CD4-positive, alpha-beta memory T cell (primary cell): Measurements from ENCODE around the gene CDKAL1. TPM values are rescaled to one million over a fixed set of nuclear protein-coding genes. Genes with fewer than 3 reads are reported as not detected.
"Not testable (repeated sequence)": the region's sequence is repeated elsewhere in the genome, so short reads cannot be mapped to it uniquely, and the experiment has no call there.

Source experiments
- CTCF ChIA-PET: fragments of 350-600 bp; sonication (Branson Sonifier 250); formaldehyde crosslinking; loops from one replicate; lab custom pipeline; 2021; ENCODE audit warnings: inconsistent platforms; ENCODE audit not compliant: partially characterized antibody; lab: Charles Lee
- POLR2A ChIA-PET: fragments of 350-600 bp; sonication (Branson Sonifier 250); formaldehyde crosslinking; loops from one replicate; lab custom pipeline; 2021; ENCODE audit not compliant: partially characterized antibody; lab: Charles Lee
- DNase-seq, 5 donors: peaks; one replicate each; pipeline versions ENCODE4 v3.0.0 to v3.0.0-alpha.2; 2020 to 2022; ENCODE audit warnings: mixed read lengths in 1 of 5
- H3K27ac ChIP-seq: one replicate; pipeline ENCODE4 v1.7.0; 2013; ENCODE audit warnings: low read depth, low read length
- H3K27me3 ChIP-seq: 2 replicates; pipeline ENCODE4 v1.7.0; 2013; ENCODE audit warnings: mild to moderate bottlenecking, low read length, moderate library complexity; ENCODE audit not compliant: insufficient read depth
- H3K36me3 ChIP-seq: 2 replicates; pipeline ENCODE4 v1.7.0; 2013; ENCODE audit warnings: mild to moderate bottlenecking, low read length, moderate library complexity; ENCODE audit not compliant: insufficient read depth
- H3K4me1 ChIP-seq: 2 replicates; pipeline ENCODE4 v1.7.0; 2013; ENCODE audit warnings: mild to moderate bottlenecking, low read length, moderate library complexity; ENCODE audit not compliant: insufficient read depth
- H3K4me3 ChIP-seq, 2 donors: one replicate each; pipeline ENCODE4 v1.7.0; 2013; ENCODE audit warnings: low read length in 2 of 2, mild to moderate bottlenecking in 1 of 2
- H3K9me3 ChIP-seq, 2 donors: one replicate each; pipeline ENCODE4 v1.7.0; 2013; ENCODE audit warnings: low read length in 2 of 2, control low read depth in 1 of 2; ENCODE audit not compliant: control insufficient read depth in 1 of 2
- H3K27ac Mint-ChIP-seq, 7 donors: one replicate each; pipeline ENCODE4 v1.8.0; 2020 to 2021; ENCODE audit warnings: mixed read lengths in 7 of 7, mild to moderate bottlenecking in 6 of 7, inconsistent platforms in 3 of 7, moderate library complexity in 3 of 7
- H3K27me3 Mint-ChIP-seq, 2 donors: one replicate each; pipeline ENCODE4 v1.8.0; 2020 to 2021; ENCODE audit warnings: mixed read lengths in 2 of 2
- H3K36me3 Mint-ChIP-seq, 2 donors: one replicate each; pipeline ENCODE4 v1.8.0; 2020 to 2021; ENCODE audit warnings: mixed read lengths in 2 of 2, inconsistent platforms in 1 of 2, mild to moderate bottlenecking in 1 of 2
- H3K4me1 Mint-ChIP-seq, 4 donors: one replicate each; pipeline ENCODE4 v1.8.0; 2020 to 2021; ENCODE audit warnings: mixed read lengths in 4 of 4, mild to moderate bottlenecking in 1 of 4
- H3K4me3 Mint-ChIP-seq, 8 donors: one replicate each; pipeline ENCODE4 v1.8.0; 2020 to 2021; ENCODE audit warnings: mixed read lengths in 8 of 8, mild to moderate bottlenecking in 7 of 8, moderate library complexity in 6 of 8, inconsistent platforms in 3 of 8
- H3K9me3 Mint-ChIP-seq, 8 donors: one replicate each; pipeline ENCODE4 v1.8.0; 2020 to 2021; ENCODE audit warnings: mixed read lengths in 8 of 8, mild to moderate bottlenecking in 5 of 8, inconsistent platforms in 3 of 8, moderate library complexity in 1 of 8
- intact Hi-C: fragments of 100-400 bp; cut with micrococcal nuclease; formaldehyde crosslinking; loops from one replicate; pipeline ENCODE4 v1.15.1; 2023
- polyA plus RNA-seq, 2 donors: library from polyadenylated mRNA; unstranded; fragments of 300-500 nt; fragmentation: Illumina TruSeq; gene quantifications; one replicate each; pipeline ENCODE4 v1.2.3, GENCODE V29; 2021
- total RNA-seq, 2 experiments: library from RNA; stranded (reverse); gene quantifications; one replicate each; pipeline ENCODE4 v1.2.3, GENCODE V29; 2021

CDKAL1 gene
- total and polyA plus RNA-seq, 4 experiments from 2014 or later, result 22.3 to 41.8 (median 26.8) TPM

- Histone ChIP-seq H3K27me3 (no peaks in the 10 kb centered on the region), H3K27ac (no peak overlapping the region), H3K36me3 (no peaks in the 10 kb centered on the region), H3K4me1 (no peaks in the 10 kb centered on the region), H3K9me3 (no peaks in the 10 kb centered on the region), H3K4me3 (no peak overlapping the region)
- no peaks in the 10 kb centered on the region for H3K27me3 Mint-ChIP-seq
- H3K4me3 Mint-ChIP-seq, result no peak overlapping the region
- H3K4me1 Mint-ChIP-seq, result peaks cover 0 to 8% (median 6%) of the 10 kb centered on the region in 4 donors
- DNase-seq, result no peak
- ChIA-PET POLR2A (no interaction called here), CTCF (no interaction called here)
- peaks cover 20 to 25% of the 10 kb centered on the region in 2 donors for H3K36me3 Mint-ChIP-seq
- H3K27ac Mint-ChIP-seq, result no peak overlapping the region
- H3K9me3 Mint-ChIP-seq, result peaks cover 0 to 5% (median 0%) of the 10 kb centered on the region in 8 donors
- intact Hi-C loops, result no loop called here
Observed at GRCh38 chr6:21049148-21049547, 514.9 kb downstream of the CDKAL1 start.

GRCh38 chr6:21049572-21049971 lies 515.3 kb downstream of the CDKAL1 start:
- peaks cover 0 to 8% (median 6%) of the 10 kb centered on the region in 4 donors for H3K4me1 Mint-ChIP-seq
- H3K4me3 Mint-ChIP-seq, result no peak overlapping the region
- DNase-seq, result no peak
- Histone ChIP-seq H3K27me3 (no peaks in the 10 kb centered on the region), H3K9me3 (no peaks in the 10 kb centered on the region), H3K4me3 (no peak overlapping the region), H3K36me3 (no peaks in the 10 kb centered on the region), H3K27ac (no peak overlapping the region), H3K4me1 (no peaks in the 10 kb centered on the region)
- peaks cover 20 to 25% of the 10 kb centered on the region in 2 donors for H3K36me3 Mint-ChIP-seq
- H3K27me3 Mint-ChIP-seq, result no peaks in the 10 kb centered on the region
- H3K9me3 Mint-ChIP-seq, result peaks cover 0 to 6% (median 0%) of the 10 kb centered on the region in 8 donors
- POLR2A ChIA-PET, result no interaction called here
- CTCF ChIA-PET, result no interaction called here
- H3K27ac Mint-ChIP-seq, result no peak overlapping the region
- intact Hi-C loops, result no loop called here

GRCh38 chr6:21050935-21051334 lies 516.7 kb downstream of the CDKAL1 start:
- Histone ChIP-seq H3K9me3 (no peaks in the 10 kb centered on the region), H3K4me1 (no peaks in the 10 kb centered on the region), H3K4me3 (no peak overlapping the region), H3K36me3 (no peaks in the 10 kb centered on the region), H3K27ac (no peak overlapping the region), H3K27me3 (no peaks in the 10 kb centered on the region)
- Mint-ChIP-seq H3K27me3 (no peaks in the 10 kb centered on the region), H3K4me1 (peaks cover 0 to 8% (median 6%) of the 10 kb centered on the region in 4 donors), H3K36me3 (peaks cover 27 to 32% of the 10 kb centered on the region in 2 donors), H3K27ac (no peak overlapping the region), H3K9me3 (peaks cover 0 to 8% (median 6%) of the 10 kb centered on the region in 8 donors), H3K4me3 (no peak overlapping the region)
- ChIA-PET POLR2A (no interaction called here), CTCF (no interaction called here)
- DNase-seq, result no peak
- intact Hi-C loops, result no loop called here

GRCh38 chr6:21051777-21052176 lies 517.5 kb downstream of the CDKAL1 start:
- ChIA-PET CTCF (no interaction called here), POLR2A (no interaction called here)
- Histone ChIP-seq H3K36me3 (no peaks in the 10 kb centered on the region), H3K9me3 (no peaks in the 10 kb centered on the region), H3K27me3 (no peaks in the 10 kb centered on the region), H3K27ac (no peak overlapping the region), H3K4me1 (no peaks in the 10 kb centered on the region), H3K4me3 (no peak overlapping the region)
- no peak for DNase-seq
- Mint-ChIP-seq H3K4me1 (peaks cover 0 to 11% (median 5%) of the 10 kb centered on the region in 4 donors), H3K27me3 (no peaks in the 10 kb centered on the region), H3K27ac (no peak overlapping the region), H3K36me3 (peaks cover 36 to 39% of the 10 kb centered on the region in 2 donors), H3K4me3 (no peak overlapping the region), H3K9me3 (peaks cover 0 to 15% (median 12%) of the 10 kb centered on the region in 8 donors)
- intact Hi-C loops, result no loop called here

GRCh38 chr6:21053612-21054011 lies 519.4 kb downstream of the CDKAL1 start:
- Histone ChIP-seq H3K9me3 (no peaks in the 10 kb centered on the region), H3K27me3 (no peaks in the 10 kb centered on the region), H3K36me3 (no peaks in the 10 kb centered on the region), H3K4me3 (no peak overlapping the region), H3K4me1 (no peaks in the 10 kb centered on the region), H3K27ac (no peak overlapping the region)
- intact Hi-C loops, result no loop called here
- H3K4me3 Mint-ChIP-seq, result no peak overlapping the region
- no peak for DNase-seq
- POLR2A ChIA-PET, result no interaction called here
- CTCF ChIA-PET, result no interaction called here
- H3K36me3 Mint-ChIP-seq, result peaks cover 49 to 52% of the 10 kb centered on the region in 2 donors
- H3K9me3 Mint-ChIP-seq, result peaks cover 0 to 33% (median 28%) of the 10 kb centered on the region in 8 donors
- H3K4me1 Mint-ChIP-seq, result peaks cover 0 to 6% (median 0%) of the 10 kb centered on the region in 4 donors
- no peak overlapping the region for H3K27ac Mint-ChIP-seq
- H3K27me3 Mint-ChIP-seq, result no peaks in the 10 kb centered on the region

GRCh38 chr6:21055480-21055879 lies 521.2 kb downstream of the CDKAL1 start:
- H3K4me1 Mint-ChIP-seq, CTCF ChIA-PET: not testable (repeated sequence)
- peaks cover 54 to 57% of the 10 kb centered on the region in 2 donors for H3K36me3 Mint-ChIP-seq

GRCh38 chr6:21061892-21062291 lies 527.6 kb downstream of the CDKAL1 start:
- Mint-ChIP-seq H3K9me3 (peaks cover 0 to 41% (median 22%) of the 10 kb centered on the region in 8 donors), H3K27ac (no peak overlapping the region), H3K36me3 (peaks cover 45 to 54% of the 10 kb centered on the region in 2 donors), H3K4me1 (peaks cover 0 to 2% (median 0%) of the 10 kb centered on the region in 4 donors), H3K27me3 (no peaks in the 10 kb centered on the region), H3K4me3 (no peak overlapping the region)
- ChIA-PET POLR2A (no interaction called here), CTCF (no interaction called here)
- Histone ChIP-seq H3K27me3 (no peaks in the 10 kb centered on the region), H3K4me1 (no peaks in the 10 kb centered on the region), H3K27ac (no peak overlapping the region), H3K36me3 (no peaks in the 10 kb centered on the region), H3K4me3 (no peak overlapping the region), H3K9me3 (no peaks in the 10 kb centered on the region)
- no peak for DNase-seq
- intact Hi-C loops, result no loop called here

More at GRCh38 chr6:21055480-21055879, 521.2 kb downstream of the CDKAL1 start:
- H3K36me3 ChIP-seq, intact Hi-C loops, DNase-seq, H3K27ac ChIP-seq, H3K9me3 ChIP-seq, H3K4me3 Mint-ChIP-seq, H3K4me1 ChIP-seq, H3K27ac Mint-ChIP-seq, H3K27me3 ChIP-seq, H3K4me3 ChIP-seq, POLR2A ChIA-PET, H3K27me3 Mint-ChIP-seq: not testable (repeated sequence)
- H3K9me3 Mint-ChIP-seq, result peaks cover 0 to 49% (median 35%) of the 10 kb centered on the region in 8 donors
